Large intestine (tissue), 3 donors: ENCODE results near the gene DNAH8. TPM values are rescaled to one million over a fixed set of nuclear protein-coding genes. Genes with fewer than 3 reads are reported as not detected.

Experiments
- DNase-seq, 2 donors: peaks; one replicate each; pipeline versions ENCODE4 v3.0.0 to v3.0.0-alpha.2; 2013
- H3K27ac ChIP-seq: one replicate; pipeline ENCODE4 v1.5.1; 2013; ENCODE audit warnings: low read length
- H3K27me3 ChIP-seq: 2 replicates; pipeline ENCODE4 v1.6.1; 2013; ENCODE audit warnings: low read length; ENCODE audit not compliant: control insufficient read depth, insufficient read depth
- H3K36me3 ChIP-seq: 2 replicates; pipeline ENCODE4 v1.6.1; 2013; ENCODE audit warnings: low read length; ENCODE audit not compliant: control insufficient read depth, insufficient read depth
- H3K4me1 ChIP-seq: one replicate; pipeline ENCODE4 v1.6.1; 2013; ENCODE audit warnings: low read length; ENCODE audit not compliant: control insufficient read depth, insufficient read depth
- H3K4me3 ChIP-seq: one replicate; pipeline ENCODE4 v1.5.1; 2013; ENCODE audit warnings: low read length
- H3K9me3 ChIP-seq: one replicate; pipeline ENCODE4 v1.6.1; 2013; ENCODE audit warnings: mild to moderate bottlenecking, low read depth, low read length, moderate library complexity; ENCODE audit not compliant: control insufficient read depth
- WGBS: methylation state at CpG from one replicate; pipeline ENCODE4 v1.1.5; 2013; ENCODE audit warnings: low lambda C conversion rate; ENCODE audit not compliant: insufficient coverage; 5-methylcytosine and 5-hydroxymethylcytosine counted together
- polyA plus RNA-seq: library from polyadenylated mRNA; unstranded; fragments of 120-200 nt; gene quantifications from one replicate; pipeline ENCODE4 v1.2.1, GENCODE V29; 2013

DNAH8 gene
- polyA plus RNA-seq, 1 donor, result 0.01 TPM

GRCh38 chr6:39079197-39080125 is 364.4 kb downstream of the DNAH8 start:
- Histone ChIP-seq H3K9me3 (no peaks in the 10 kb centered on the region), H3K27ac (no peak overlapping the region), H3K4me3 (no peak overlapping the region), H3K27me3 (no peaks in the 10 kb centered on the region), H3K4me1 (no peaks in the 10 kb centered on the region), H3K36me3 (no peaks in the 10 kb centered on the region)
- no CpG with 5 or more reads among the region's 8 CpGs for WGBS
- DNase-seq, result no peak

Other genes with a start within 250 kb of the DNAH8 start
- gene BTBD9, start 75.4 kb upstream of the DNAH8 start, polyA plus RNA-seq, result 7.8 TPM
- 86.9 TPM for gene GLO1, start 12.2 kb upstream of the DNAH8 start, polyA plus RNA-seq